ENCODE measurements around the gene ACE2.

Gene ACE2

DNA sequence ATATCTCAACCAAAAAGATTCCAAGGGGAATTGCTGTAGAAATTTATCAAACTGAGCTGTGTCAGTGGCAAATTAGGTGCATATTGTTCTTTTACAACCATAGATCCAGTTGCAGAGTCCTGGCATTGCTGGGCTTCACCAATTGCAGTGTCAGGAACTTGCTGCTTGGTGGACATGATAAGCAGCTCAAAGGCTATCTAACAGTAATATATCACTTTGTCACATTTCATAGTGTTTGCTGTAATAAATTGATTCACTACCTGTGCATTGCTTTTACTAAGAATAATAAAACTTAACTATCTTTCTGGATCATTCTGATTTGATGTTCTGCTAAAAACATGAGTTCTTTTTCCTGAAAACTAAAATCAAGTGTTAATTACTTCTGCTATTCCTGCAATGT is 30.9 kb upstream of the ACE2 start:
- no peak overlapping the region for H3K9ac ChIP-seq (ENCODE audit: low read length)
- H3K4me3 ChIP-seq (ENCODE audit: insufficient read depth, low read length, poor library complexity, severe bottlenecking) = no peak overlapping the region
- no peak overlapping the region for H3K27ac ChIP-seq (ENCODE audit: low read depth, low read length)
- H4K20me1 ChIP-seq (ENCODE audit: low read depth, low read length) = no peaks in the 10 kb centered on the region
- no peaks in the 10 kb centered on the region for H3K9me2 ChIP-seq (replicated peaks; ENCODE audit: insufficient read depth, low read length)
- no peaks in the 10 kb centered on the region for H3K36me3 ChIP-seq (ENCODE audit: low read length)
- no peak overlapping the region for H2AFZ ChIP-seq (ENCODE audit: low read depth, low read length, severe bottlenecking)
- TF ChIP-seq, protein P1, sequence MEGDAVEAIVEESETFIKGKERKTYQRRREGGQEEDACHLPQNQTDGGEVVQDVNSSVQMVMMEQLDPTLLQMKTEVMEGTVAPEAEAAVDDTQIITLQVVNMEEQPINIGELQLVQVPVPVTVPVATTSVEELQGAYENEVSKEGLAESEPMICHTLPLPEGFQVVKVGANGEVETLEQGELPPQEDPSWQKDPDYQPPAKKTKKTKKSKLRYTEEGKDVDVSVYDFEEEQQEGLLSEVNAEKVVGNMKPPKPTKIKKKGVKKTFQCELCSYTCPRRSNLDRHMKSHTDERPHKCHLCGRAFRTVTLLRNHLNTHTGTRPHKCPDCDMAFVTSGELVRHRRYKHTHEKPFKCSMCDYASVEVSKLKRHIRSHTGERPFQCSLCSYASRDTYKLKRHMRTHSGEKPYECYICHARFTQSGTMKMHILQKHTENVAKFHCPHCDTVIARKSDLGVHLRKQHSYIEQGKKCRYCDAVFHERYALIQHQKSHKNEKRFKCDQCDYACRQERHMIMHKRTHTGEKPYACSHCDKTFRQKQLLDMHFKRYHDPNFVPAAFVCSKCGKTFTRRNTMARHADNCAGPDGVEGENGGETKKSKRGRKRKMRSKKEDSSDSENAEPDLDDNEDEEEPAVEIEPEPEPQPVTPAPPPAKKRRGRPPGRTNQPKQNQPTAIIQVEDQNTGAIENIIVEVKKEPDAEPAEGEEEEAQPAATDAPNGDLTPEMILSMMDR (IDR thresholded peaks at IDR 0.05; ENCODE audit: insufficient read depth, low read length, poor library complexity, severe bottlenecking) = no peak
- no peak for TF ChIP-seq EZH2phosphoT487 (conservative IDR thresholded peaks at IDR 0.05; ENCODE audit: low read length)
- no peaks in the 10 kb centered on the region for H3K9me3 ChIP-seq (ENCODE audit: insufficient read depth, low read length)
- H3K27me3 ChIP-seq (ENCODE audit: low read length) = no peaks in the 10 kb centered on the region
- H3F3A ChIP-seq (ENCODE audit: insufficient read depth) = no peaks in the 10 kb centered on the region
- H3K4me2 ChIP-seq (ENCODE audit: low read depth, low read length, poor library complexity, severe bottlenecking) = no peak overlapping the region
- no peaks in the 10 kb centered on the region for H3K79me2 ChIP-seq (ENCODE audit: insufficient read depth, low read length)

DNA sequence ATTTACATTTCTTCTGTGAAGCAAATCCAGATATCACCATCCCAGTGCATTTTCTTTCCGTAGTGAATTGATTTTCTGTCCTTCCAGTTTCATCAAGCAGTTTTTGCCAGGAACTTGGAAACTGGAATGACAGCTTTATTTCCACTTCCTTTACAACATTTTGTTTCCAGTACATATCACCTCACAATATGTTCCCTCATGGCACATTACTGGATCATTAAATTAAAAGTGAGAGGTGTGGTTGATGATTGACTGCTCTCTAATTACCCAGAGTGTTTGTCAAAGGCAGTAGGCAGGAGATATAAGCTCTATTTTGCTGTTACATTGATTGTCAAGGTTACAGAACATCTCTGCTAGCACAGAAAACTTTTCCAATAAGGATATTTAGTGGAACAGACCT is 22.3 kb upstream of the ACE2 start:
- Histone ChIP-seq H3K36me3 (ENCODE audit: low read length) (no peaks in the 10 kb centered on the region), H4K20me1 (ENCODE audit: low read depth, low read length) (no peaks in the 10 kb centered on the region), H3K9me3 (ENCODE audit: insufficient read depth, low read length) (no peaks in the 10 kb centered on the region), H3K27me3 (ENCODE audit: low read length) (no peaks in the 10 kb centered on the region), H3K9ac (ENCODE audit: low read length) (no peak overlapping the region), H3K4me2 (ENCODE audit: low read depth, low read length, poor library complexity, severe bottlenecking) (no peak overlapping the region), H2AFZ (ENCODE audit: low read depth, low read length, severe bottlenecking) (no peak overlapping the region), H3F3A (ENCODE audit: insufficient read depth) (no peaks in the 10 kb centered on the region), H3K9me2 (replicated peaks; ENCODE audit: insufficient read depth, low read length) (no peaks in the 10 kb centered on the region), H3K79me2 (ENCODE audit: insufficient read depth, low read length) (no peaks in the 10 kb centered on the region), H3K4me3 (ENCODE audit: insufficient read depth, low read length, poor library complexity, severe bottlenecking) (no peak overlapping the region), H3K27ac (ENCODE audit: low read depth, low read length) (no peak overlapping the region)
- TF ChIP-seq, protein P1 (IDR thresholded peaks at IDR 0.05; ENCODE audit: insufficient read depth, low read length, poor library complexity, severe bottlenecking) = no peak
- TF ChIP-seq EZH2phosphoT487 (conservative IDR thresholded peaks at IDR 0.05; ENCODE audit: low read length) = no peak

DNA sequence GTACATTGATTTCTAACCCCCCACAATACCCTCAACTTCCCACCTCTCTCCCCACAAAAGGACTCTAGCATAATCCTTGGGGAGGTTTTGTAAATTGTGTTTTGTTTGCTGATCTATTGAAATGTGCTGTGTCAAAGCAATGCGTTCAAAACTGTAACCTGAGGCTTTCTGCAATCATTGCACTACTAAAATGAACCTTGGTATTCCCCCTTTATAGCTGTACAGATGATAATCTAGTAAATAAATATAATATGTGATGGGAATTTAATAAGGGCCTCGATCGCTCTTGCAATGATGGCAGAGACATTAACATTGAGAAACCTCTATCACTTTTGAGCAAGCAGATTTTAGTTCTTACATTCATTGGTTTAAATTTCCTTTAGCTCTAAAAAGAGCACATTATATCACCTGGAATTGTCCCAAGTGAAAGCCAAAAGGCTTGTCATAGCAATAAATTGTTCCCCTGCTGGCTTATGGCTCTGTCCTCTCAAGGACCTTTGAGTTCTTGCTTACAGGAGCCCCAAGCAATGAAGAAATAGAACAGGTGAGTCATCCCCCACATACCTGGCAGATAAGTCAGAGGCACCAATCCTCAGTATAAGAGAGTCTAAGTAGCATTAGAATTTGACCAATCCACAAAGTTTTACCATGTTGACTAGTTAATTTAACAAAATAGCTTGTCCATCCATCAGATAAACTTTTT is 18.4 kb upstream of the ACE2 start:
- H3F3A ChIP-seq (ENCODE audit: insufficient read depth) = no peaks in the 10 kb centered on the region
- H3K9me2 ChIP-seq (replicated peaks; ENCODE audit: insufficient read depth, low read length) = no peaks in the 10 kb centered on the region
- H3K9me3 ChIP-seq (ENCODE audit: insufficient read depth, low read length) = no peaks in the 10 kb centered on the region
- no peaks in the 10 kb centered on the region for H3K27me3 ChIP-seq (ENCODE audit: low read length)
- H3K4me2 ChIP-seq (ENCODE audit: low read depth, low read length, poor library complexity, severe bottlenecking) = no peak overlapping the region
- no peaks in the 10 kb centered on the region for H4K20me1 ChIP-seq (ENCODE audit: low read depth, low read length)
- no peaks in the 10 kb centered on the region for H3K79me2 ChIP-seq (ENCODE audit: insufficient read depth, low read length)
- no peak overlapping the region for H2AFZ ChIP-seq (ENCODE audit: low read depth, low read length, severe bottlenecking)
- H3K9ac ChIP-seq (ENCODE audit: low read length) = no peak overlapping the region
- no peak overlapping the region for H3K4me3 ChIP-seq (ENCODE audit: insufficient read depth, low read length, poor library complexity, severe bottlenecking)
- no peaks in the 10 kb centered on the region for H3K36me3 ChIP-seq (ENCODE audit: low read length)
- H3K27ac ChIP-seq (ENCODE audit: low read depth, low read length) = no peak overlapping the region
- TF ChIP-seq, protein P1 (IDR thresholded peaks at IDR 0.05; ENCODE audit: insufficient read depth, low read length, poor library complexity, severe bottlenecking) = no peak
- no peak for TF ChIP-seq EZH2phosphoT487 (conservative IDR thresholded peaks at IDR 0.05; ENCODE audit: low read length)
